T-helper 1 cell (primary cell): ENCODE results near the gene GPD2.
"Not testable (repeated sequence)": the region's sequence is repeated elsewhere in the genome, so short reads cannot be mapped to it uniquely, and the experiment has no call there.

ENCODE experiments used
- DNase-seq, 5 donors: peaks; one replicate each; pipeline ENCODE4 v3.0.0-alpha.2; 2012 to 2020

GPD2 gene

DNA sequence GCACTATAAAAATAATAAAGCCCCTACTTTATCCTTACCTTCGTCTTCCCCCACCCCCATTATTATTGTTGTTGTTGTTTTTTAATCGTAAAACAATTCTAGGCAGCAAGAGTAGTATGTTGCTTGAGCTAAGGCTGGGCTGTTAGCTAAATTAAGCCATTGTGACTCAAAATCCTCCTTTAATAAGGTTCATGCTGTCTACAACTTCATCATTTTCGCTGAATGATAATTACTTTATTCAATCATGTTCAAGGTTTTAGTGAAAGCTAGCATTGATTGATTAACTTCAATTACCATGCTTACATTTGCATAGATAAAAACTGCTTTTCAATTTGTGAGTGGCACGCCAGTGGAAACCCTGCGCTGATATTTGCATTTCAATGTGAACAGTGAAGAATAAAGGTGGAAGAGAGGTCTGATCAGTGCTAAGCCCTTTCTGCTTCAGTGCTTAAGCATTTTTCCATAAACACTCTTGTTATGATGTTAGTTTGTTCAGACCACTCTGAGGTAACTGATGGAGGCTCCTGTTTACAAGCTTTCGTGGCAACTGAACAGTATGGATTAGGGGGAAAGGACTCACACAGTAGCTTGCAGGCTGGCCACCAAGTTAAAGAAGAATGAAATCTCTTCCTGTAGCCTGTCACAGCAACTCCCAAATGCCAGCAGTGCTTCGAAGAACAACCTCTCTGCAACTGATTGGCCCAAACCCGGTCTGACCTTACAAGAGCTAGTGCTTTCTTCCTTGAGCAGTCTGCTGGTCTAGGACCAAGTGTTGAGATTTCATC is 156.8 kb downstream of the GPD2 start:
- no peak for DNase-seq

DNA sequence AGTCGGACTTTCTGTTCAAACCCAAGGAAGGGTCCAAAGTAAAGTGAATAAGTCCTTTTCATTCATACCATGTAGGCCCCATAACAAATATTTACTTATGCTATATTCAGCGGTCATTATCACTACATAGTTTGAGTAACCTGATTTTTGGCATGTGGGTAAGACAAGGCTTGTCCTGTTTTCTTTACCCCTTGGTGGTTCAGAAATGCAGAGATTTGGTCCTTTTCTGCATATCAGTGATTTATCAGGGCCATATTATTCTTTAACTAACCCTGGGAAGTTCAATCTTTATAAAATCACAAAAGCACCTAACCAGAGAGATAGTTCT is 157.4 kb downstream of the GPD2 start:
- no peak for DNase-seq

GRCh38 chr2:156598563-156598962 is 162.4 kb downstream of the GPD2 start:
- no peak for DNase-seq

- no peak for DNase-seq
Measured at GRCh38 chr2:156600196-156600595, 164.0 kb downstream of the GPD2 start.

DNA sequence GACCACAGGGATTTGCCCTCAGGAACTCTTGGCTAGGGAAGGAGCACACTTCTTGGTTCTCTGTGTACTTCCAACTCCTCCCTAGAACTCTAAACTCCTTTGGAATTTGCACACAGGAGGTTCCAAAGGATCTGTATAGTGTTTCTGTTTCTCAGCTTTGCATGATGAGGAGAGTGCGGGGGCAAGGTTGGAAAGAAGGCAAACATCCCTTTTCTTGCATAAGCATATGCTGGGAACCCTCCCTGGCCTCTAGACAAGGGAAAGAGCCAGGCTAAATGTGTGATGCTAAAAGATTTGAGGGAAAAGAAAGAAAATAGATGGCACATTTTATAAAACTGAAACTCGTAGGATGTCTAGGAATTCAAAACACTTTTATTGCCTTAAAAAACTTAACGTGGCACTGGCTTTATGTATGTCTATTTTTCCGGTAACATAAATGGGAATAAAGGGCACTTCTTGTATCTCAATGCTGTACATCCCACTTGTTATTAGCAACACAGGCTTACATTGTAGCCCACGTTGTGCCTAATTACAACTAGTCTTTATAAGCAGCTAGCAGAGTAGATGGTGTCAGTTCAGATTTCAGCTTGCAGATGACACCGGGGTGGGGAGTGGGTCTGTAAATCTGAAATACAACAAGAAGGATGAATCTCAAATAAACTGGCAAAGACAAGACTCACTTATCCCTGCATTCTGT is 165.8 kb downstream of the GPD2 start:
- no peak for DNase-seq

DNA sequence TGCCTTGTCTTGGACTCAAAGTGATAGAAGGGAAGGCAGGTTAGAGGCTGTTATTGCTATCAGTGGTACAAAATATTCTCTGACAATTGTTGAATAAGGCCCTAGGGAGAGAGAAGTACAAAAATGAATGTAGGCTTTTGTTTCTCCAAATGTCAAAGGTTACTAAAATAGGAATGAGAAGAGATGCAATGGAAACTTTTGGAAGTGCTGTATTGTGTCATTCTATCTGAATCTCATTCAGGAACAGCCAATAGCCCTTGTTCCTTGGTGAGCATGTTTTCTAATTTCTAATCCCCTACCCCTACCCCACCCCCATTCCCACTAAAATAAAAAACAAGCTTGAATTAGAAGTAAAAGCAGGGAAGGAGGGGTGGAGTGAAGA is 166.4 kb downstream of the GPD2 start:
- DNase-seq, result no peak

- DNase-seq, result no peak
Measured at GRCh38 chr2:156615836-156616322, 179.7 kb downstream of the GPD2 start.

DNA sequence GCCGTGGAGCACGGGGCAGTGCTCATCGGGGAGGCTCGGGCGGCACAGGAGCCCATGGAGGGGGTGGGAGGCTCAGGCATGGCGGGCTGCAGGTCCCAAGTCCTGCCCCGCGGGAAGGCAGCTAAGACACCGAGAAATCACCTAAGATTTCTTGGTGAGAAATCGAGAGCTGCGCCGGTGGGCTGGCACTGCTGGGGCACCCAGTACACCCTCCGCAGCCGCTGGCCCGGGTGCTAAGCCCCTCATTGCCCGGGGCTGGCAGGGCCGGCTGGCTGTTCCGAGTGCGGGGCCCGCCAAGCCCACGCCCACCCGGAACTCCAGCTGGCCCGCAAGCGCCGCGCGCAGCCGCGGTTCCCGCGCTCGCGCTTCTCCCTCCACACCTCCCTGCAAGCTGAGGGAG is 181.9 kb downstream of the GPD2 start:
- not testable (repeated sequence) for DNase-seq

DNA sequence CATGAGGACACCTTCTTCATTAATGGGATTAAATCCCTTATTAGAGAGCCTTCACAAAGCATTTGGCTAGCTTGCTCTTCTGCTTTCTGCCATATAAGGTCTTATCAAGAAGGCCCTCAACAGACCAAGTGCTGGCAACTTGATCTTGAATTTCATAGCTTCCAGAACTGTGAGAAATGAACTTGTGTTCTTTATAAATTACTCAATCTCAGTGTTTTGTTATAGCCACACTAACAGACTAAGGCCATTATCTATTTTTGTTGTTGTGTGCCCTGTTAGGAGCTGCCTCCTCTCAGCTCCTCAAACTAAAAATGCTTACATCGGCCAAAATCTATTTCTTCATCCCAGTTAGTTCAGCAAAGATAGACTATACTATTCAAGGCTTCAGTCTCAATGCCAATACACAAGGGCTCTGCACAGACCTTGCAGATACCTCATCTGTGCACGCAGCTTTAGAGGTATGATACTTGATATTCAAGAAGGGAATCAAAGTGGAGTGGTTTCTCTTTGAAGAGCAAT is 182.9 kb downstream of the GPD2 start:
- no peak for DNase-seq

GRCh38 chr2:156622491-156622890 is 186.3 kb downstream of the GPD2 start:
- no peak for DNase-seq

DNA sequence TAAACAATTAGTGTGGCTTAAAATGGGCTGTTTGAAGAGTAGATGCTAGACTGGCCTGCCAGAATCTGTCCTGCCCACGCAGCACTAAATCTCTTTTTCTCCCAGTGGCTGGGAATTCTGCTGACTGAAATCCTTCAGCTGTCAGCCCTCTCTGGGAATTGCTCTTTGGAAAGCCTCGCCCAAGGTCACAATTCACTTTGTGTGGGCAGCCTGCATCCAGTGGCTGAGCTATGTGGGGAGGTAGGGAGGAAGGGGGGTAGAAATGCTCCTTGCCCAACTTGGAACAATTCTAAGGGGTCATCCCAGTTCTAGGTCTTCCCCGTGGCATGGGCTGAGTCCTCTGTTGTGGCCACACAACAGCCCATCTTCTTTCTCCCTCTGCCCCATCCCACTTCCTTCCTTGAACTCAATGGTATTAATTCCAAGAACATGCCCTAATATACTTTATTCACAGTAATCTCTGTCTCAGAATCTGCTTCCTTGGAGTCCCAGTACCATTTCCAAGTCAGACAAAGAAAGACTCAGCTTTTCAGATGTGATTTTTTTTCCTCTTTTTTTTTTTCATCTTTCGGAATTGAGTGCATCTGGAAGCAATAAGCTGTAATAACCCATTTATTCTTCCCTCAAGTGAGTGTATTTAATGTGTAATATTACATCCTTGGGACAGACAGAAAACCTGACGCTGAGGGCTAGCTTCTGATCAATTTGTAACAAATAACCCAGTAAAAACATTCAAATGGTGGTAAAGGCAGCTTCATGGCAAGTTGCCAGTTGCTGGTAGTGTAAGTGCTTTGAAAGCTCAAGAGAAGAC is 189.4 kb downstream of the GPD2 start:
- DNase-seq, result no peak

- DNase-seq, result no peak
Measured at GRCh38 chr2:156626931-156627330, 190.8 kb downstream of the GPD2 start.

GRCh38 chr2:156630579-156631337 is 194.6 kb downstream of the GPD2 start:
- DNase-seq, result no peak

- DNase-seq, result no peak
Measured at GRCh38 chr2:156635646-156636045, 199.5 kb downstream of the GPD2 start.
